Measurements from ENCODE around the gene SLC25A53. TPM values are rescaled to one million over a fixed set of nuclear protein-coding genes. Genes with fewer than 3 reads are reported as not detected.
A peak's percentile ranks its signal among the peaks of the same experiment; 100 is the strongest.

Gene SLC25A53
- 3.5 TPM for polyA plus RNA-seq (2013, experiment 1 of 2)
- polyA plus RNA-seq (2013, experiment 2 of 2) = 3.0 TPM

- H3K4me3 ChIP-seq (ENCODE audit: extremely low read depth, insufficient read depth, low read length, poor library complexity, severe bottlenecking) = peak within 1 kb of the TSS; percentile 55
- H3K36me3 ChIP-seq (ENCODE audit: control insufficient read depth, insufficient read depth, low read length) = no peaks in the 10 kb centered on the region
- WGBS, 2 experiments (ENCODE audit: insufficient coverage in 2 of 2) = 0% methylated on average over 8 to 19 of the region's 44 CpGs
- peak within 1 kb of the TSS; percentile 86 for H3K27ac ChIP-seq (ENCODE audit: low read depth, low read length, severe bottlenecking)
- H3K4me1 ChIP-seq (ENCODE audit: control insufficient read depth, insufficient read depth, low read length, poor library complexity, severe bottlenecking) = no peaks in the 10 kb centered on the region
- H3K9me3 ChIP-seq (ENCODE audit: control insufficient read depth, low read length) = no peaks in the 10 kb centered on the region
Observed at GRCh38 chrX:104156630-104157529, at the start of gene SLC25A53. Gene SLC25A53 (minus strand): TSS chrX:104157009. CDS start chrX:104105257, 51,752 bp downstream.

DNA sequence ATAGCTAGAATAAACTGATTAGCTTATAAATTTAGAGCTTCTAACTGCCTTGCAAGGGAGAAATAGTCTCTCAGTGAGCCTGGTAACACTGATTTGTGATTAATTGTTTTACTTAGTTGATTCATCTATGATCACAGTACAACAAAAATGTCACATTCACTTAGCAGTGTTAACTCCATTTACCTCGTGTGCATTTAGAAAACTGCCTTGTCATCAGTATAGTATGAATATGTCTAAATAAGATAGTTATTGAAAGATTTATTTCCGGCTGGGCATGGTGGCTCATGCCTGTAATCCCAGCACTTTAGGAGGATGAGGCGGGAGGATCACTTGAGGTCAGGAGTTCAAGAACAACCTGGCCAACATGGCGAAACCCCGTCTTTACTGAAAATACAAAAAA, 48.7 kb upstream of the SLC25A53 start:
- Histone ChIP-seq H3K9me3 (ENCODE audit: control insufficient read depth, low read length) (no peaks in the 10 kb centered on the region), H3K27ac (ENCODE audit: low read depth, low read length, severe bottlenecking) (no peak overlapping the region), H3K4me3 (ENCODE audit: extremely low read depth, insufficient read depth, low read length, poor library complexity, severe bottlenecking) (no peak overlapping the region), H3K36me3 (ENCODE audit: control insufficient read depth, insufficient read depth, low read length) (peaks cover 4% of the 10 kb centered on the region), H3K4me1 (ENCODE audit: control insufficient read depth, insufficient read depth, low read length, poor library complexity, severe bottlenecking) (no peaks in the 10 kb centered on the region)
- 72 to 100% methylated on average over 2 to 3 of the region's 5 CpGs for WGBS, 2 experiments (ENCODE audit: insufficient coverage in 2 of 2)

DNA sequence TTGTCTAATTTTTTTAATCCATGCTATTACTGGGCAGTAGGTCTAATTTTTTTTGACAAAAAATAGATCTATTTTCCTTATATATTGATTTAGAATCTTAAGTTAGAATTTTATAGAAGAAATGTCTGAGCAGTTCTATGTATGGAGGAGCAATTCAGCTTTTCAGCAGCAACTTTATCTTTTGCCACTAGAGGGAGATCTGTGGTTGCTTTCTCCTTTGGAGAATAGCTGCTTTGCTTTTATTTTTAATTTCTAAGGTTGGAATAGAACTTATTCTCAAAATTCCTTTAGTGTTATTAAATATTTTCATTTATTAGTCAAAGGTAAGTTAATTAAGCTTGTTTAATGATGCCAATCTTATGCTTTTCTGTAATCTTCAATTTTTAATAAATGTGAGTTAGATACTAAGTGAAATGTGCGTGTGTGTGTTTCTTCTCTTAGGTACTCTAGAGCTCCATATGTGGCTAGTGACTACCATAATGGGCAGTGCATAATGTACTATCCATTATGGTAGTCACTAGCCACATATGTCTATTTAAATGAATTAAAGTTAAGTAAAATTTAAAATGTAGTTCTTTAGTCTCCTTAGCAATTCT, 38.8 kb upstream of the SLC25A53 start:
- H3K9me3 ChIP-seq (ENCODE audit: control insufficient read depth, low read length) = no peaks in the 10 kb centered on the region
- no peak overlapping the region for H3K4me3 ChIP-seq (ENCODE audit: extremely low read depth, insufficient read depth, low read length, poor library complexity, severe bottlenecking)
- H3K4me1 ChIP-seq (ENCODE audit: control insufficient read depth, insufficient read depth, low read length, poor library complexity, severe bottlenecking) = no peaks in the 10 kb centered on the region
- WGBS, 2 experiments (ENCODE audit: insufficient coverage in 2 of 2) = 100% methylated on average over 1 of the region's 1 CpG; no CpG with 5 or more reads in 1 of the 2 experiments
- no peak overlapping the region for H3K27ac ChIP-seq (ENCODE audit: low read depth, low read length, severe bottlenecking)
- peaks cover 19% of the 10 kb centered on the region for H3K36me3 ChIP-seq (ENCODE audit: control insufficient read depth, insufficient read depth, low read length)

- no CpG with 5 or more reads among the region's 1 CpG for WGBS, 2 experiments (ENCODE audit: insufficient coverage in 2 of 2)
- Histone ChIP-seq H3K4me3 (ENCODE audit: extremely low read depth, insufficient read depth, low read length, poor library complexity, severe bottlenecking) (no peak overlapping the region), H3K36me3 (ENCODE audit: control insufficient read depth, insufficient read depth, low read length) (peaks cover 17% of the 10 kb centered on the region), H3K9me3 (ENCODE audit: control insufficient read depth, low read length) (no peaks in the 10 kb centered on the region), H3K4me1 (ENCODE audit: control insufficient read depth, insufficient read depth, low read length, poor library complexity, severe bottlenecking) (no peaks in the 10 kb centered on the region), H3K27ac (ENCODE audit: low read depth, low read length, severe bottlenecking) (no peak overlapping the region)
Observed at GRCh38 chrX:104195013-104195412, 38.2 kb upstream of the SLC25A53 start.

- H3K9me3 ChIP-seq (ENCODE audit: control insufficient read depth, low read length) = no peaks in the 10 kb centered on the region
- H3K4me3 ChIP-seq (ENCODE audit: extremely low read depth, insufficient read depth, low read length, poor library complexity, severe bottlenecking) = no peak overlapping the region
- 70% methylated on average over 2 of the region's 2 CpGs; no CpG with 5 or more reads in 1 of the 2 experiments for WGBS, 2 experiments (ENCODE audit: insufficient coverage in 2 of 2)
- peaks cover 18% of the 10 kb centered on the region for H3K36me3 ChIP-seq (ENCODE audit: control insufficient read depth, insufficient read depth, low read length)
- no peak overlapping the region for H3K27ac ChIP-seq (ENCODE audit: low read depth, low read length, severe bottlenecking)
- H3K4me1 ChIP-seq (ENCODE audit: control insufficient read depth, insufficient read depth, low read length, poor library complexity, severe bottlenecking) = no peaks in the 10 kb centered on the region
Observed at GRCh38 chrX:104193485-104193884, 36.7 kb upstream of the SLC25A53 start.

DNA sequence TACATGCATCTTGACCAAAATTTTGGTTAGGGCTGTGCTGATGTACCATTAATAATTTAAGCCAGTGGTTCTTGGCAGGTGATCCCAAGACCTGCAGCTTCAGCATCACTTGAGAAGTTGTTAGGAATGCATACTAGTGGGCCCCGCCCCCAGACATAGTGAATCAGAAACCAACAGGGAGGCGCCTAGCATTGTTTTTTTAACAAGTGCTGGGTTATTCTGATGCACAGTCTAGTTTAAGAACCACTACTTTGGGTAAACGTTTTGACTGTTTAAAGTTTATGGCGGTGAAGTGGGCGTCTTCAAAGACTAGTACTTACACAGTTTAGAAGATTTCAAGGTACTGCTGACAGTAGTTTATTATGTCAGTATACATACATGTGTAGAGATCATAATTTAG, 33.0 kb upstream of the SLC25A53 start:
- 83 to 100% methylated on average over 2 of the region's 5 CpGs for WGBS, 2 experiments (ENCODE audit: insufficient coverage in 2 of 2)
- Histone ChIP-seq H3K9me3 (ENCODE audit: control insufficient read depth, low read length) (no peaks in the 10 kb centered on the region), H3K4me1 (ENCODE audit: control insufficient read depth, insufficient read depth, low read length, poor library complexity, severe bottlenecking) (no peaks in the 10 kb centered on the region), H3K27ac (ENCODE audit: low read depth, low read length, severe bottlenecking) (no peak overlapping the region), H3K4me3 (ENCODE audit: extremely low read depth, insufficient read depth, low read length, poor library complexity, severe bottlenecking) (no peak overlapping the region), H3K36me3 (ENCODE audit: control insufficient read depth, insufficient read depth, low read length) (peaks cover 33% of the 10 kb centered on the region)

DNA sequence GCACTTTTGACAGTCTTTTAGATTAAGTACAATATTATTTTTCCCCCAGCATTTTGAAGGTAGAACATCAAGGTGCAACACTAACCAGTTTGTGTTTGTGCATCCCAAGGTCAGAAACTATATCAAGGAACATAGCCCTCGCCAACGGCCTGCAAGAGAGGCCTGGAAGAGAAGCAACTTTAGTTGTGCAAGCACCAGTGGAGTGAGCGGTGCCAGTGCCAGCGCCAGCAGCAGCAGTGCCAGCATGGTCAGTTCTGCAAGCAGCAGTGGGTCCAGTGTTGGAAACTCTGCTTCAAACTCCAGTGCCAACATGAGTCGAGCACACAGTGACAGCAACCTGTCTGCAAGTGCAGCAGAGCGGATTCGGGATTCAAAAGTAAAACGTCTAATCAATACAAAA, 31.1 kb upstream of the SLC25A53 start:
- no peak overlapping the region for H3K4me3 ChIP-seq (ENCODE audit: extremely low read depth, insufficient read depth, low read length, poor library complexity, severe bottlenecking)
- H3K4me1 ChIP-seq (ENCODE audit: control insufficient read depth, insufficient read depth, low read length, poor library complexity, severe bottlenecking) = no peaks in the 10 kb centered on the region
- no peaks in the 10 kb centered on the region for H3K9me3 ChIP-seq (ENCODE audit: control insufficient read depth, low read length)
- H3K36me3 ChIP-seq (ENCODE audit: control insufficient read depth, insufficient read depth, low read length) = peaks cover 36% of the 10 kb centered on the region
- H3K27ac ChIP-seq (ENCODE audit: low read depth, low read length, severe bottlenecking) = no peak overlapping the region
- 92 to 100% methylated on average over 1 to 2 of the region's 8 CpGs for WGBS, 2 experiments (ENCODE audit: insufficient coverage in 2 of 2)

- no peak overlapping the region for H3K4me3 ChIP-seq (ENCODE audit: extremely low read depth, insufficient read depth, low read length, poor library complexity, severe bottlenecking)
- no peaks in the 10 kb centered on the region for H3K4me1 ChIP-seq (ENCODE audit: control insufficient read depth, insufficient read depth, low read length, poor library complexity, severe bottlenecking)
- 100% methylated on average over 3 of the region's 4 CpGs; no CpG with 5 or more reads in 1 of the 2 experiments for WGBS, 2 experiments (ENCODE audit: insufficient coverage in 2 of 2)
- H3K27ac ChIP-seq (ENCODE audit: low read depth, low read length, severe bottlenecking) = no peak overlapping the region
- H3K36me3 ChIP-seq (ENCODE audit: control insufficient read depth, insufficient read depth, low read length) = peaks cover 35% of the 10 kb centered on the region
- no peaks in the 10 kb centered on the region for H3K9me3 ChIP-seq (ENCODE audit: control insufficient read depth, low read length)
Observed at GRCh38 chrX:104183685-104184084, 26.9 kb upstream of the SLC25A53 start.

GRCh38 chrX:104173841-104174240, 17.0 kb upstream of the SLC25A53 start:
- Histone ChIP-seq H3K36me3 (ENCODE audit: control insufficient read depth, insufficient read depth, low read length) (peaks cover 24% of the 10 kb centered on the region), H3K27ac (ENCODE audit: low read depth, low read length, severe bottlenecking) (no peak overlapping the region), H3K4me1 (ENCODE audit: control insufficient read depth, insufficient read depth, low read length, poor library complexity, severe bottlenecking) (no peaks in the 10 kb centered on the region), H3K9me3 (ENCODE audit: control insufficient read depth, low read length) (no peaks in the 10 kb centered on the region), H3K4me3 (ENCODE audit: extremely low read depth, insufficient read depth, low read length, poor library complexity, severe bottlenecking) (no peak overlapping the region)
- WGBS, 2 experiments (ENCODE audit: insufficient coverage in 2 of 2) = no CpG with 5 or more reads among the region's 6 CpGs

GRCh38 chrX:104172788-104173187, 16.0 kb upstream of the SLC25A53 start:
- no peak overlapping the region for H3K4me3 ChIP-seq (ENCODE audit: extremely low read depth, insufficient read depth, low read length, poor library complexity, severe bottlenecking)
- no peak overlapping the region for H3K27ac ChIP-seq (ENCODE audit: low read depth, low read length, severe bottlenecking)
- H3K4me1 ChIP-seq (ENCODE audit: control insufficient read depth, insufficient read depth, low read length, poor library complexity, severe bottlenecking) = no peaks in the 10 kb centered on the region
- H3K36me3 ChIP-seq (ENCODE audit: control insufficient read depth, insufficient read depth, low read length) = peaks cover 19% of the 10 kb centered on the region
- no peaks in the 10 kb centered on the region for H3K9me3 ChIP-seq (ENCODE audit: control insufficient read depth, low read length)
- WGBS, 2 experiments (ENCODE audit: insufficient coverage in 2 of 2) = no CpG with 5 or more reads among the region's 2 CpGs

- Histone ChIP-seq H3K4me3 (ENCODE audit: extremely low read depth, insufficient read depth, low read length, poor library complexity, severe bottlenecking) (no peak overlapping the region), H3K27ac (ENCODE audit: low read depth, low read length, severe bottlenecking) (no peak overlapping the region), H3K36me3 (ENCODE audit: control insufficient read depth, insufficient read depth, low read length) (peaks cover 19% of the 10 kb centered on the region), H3K9me3 (ENCODE audit: control insufficient read depth, low read length) (no peaks in the 10 kb centered on the region), H3K4me1 (ENCODE audit: control insufficient read depth, insufficient read depth, low read length, poor library complexity, severe bottlenecking) (no peaks in the 10 kb centered on the region)
- no CpG with 5 or more reads among the region's 6 CpGs for WGBS, 2 experiments (ENCODE audit: insufficient coverage in 2 of 2)
Observed at GRCh38 chrX:104172121-104172520, 15.3 kb upstream of the SLC25A53 start.

Measured in mesodermal cell (in vitro differentiated cells).